Hepatocyte (in vitro differentiated cells): ENCODE data around the gene TP53TG5.

Experiments
- EZH2phosphoT487 ChIP-seq: fragments of 200-600 bp; sonication (generic); IDR thresholded peaks from one replicate; pipeline ENCODE4 v1.6.1; 2018; ENCODE audit warnings: antibody characterized with exemption, mild to moderate bottlenecking, low read depth, moderate library complexity; ENCODE audit not compliant: unreplicated experiment, severe bottlenecking
- TF ChIP-seq, protein P1 (sequence below): fragments of 200-600 bp; sonication (generic); IDR thresholded peaks from 2 replicates; pipeline ENCODE4 v1.5.1; 2016; ENCODE audit warnings: antibody characterized with exemption, mild to moderate bottlenecking; ENCODE audit not compliant: poor library complexity

DNA sequence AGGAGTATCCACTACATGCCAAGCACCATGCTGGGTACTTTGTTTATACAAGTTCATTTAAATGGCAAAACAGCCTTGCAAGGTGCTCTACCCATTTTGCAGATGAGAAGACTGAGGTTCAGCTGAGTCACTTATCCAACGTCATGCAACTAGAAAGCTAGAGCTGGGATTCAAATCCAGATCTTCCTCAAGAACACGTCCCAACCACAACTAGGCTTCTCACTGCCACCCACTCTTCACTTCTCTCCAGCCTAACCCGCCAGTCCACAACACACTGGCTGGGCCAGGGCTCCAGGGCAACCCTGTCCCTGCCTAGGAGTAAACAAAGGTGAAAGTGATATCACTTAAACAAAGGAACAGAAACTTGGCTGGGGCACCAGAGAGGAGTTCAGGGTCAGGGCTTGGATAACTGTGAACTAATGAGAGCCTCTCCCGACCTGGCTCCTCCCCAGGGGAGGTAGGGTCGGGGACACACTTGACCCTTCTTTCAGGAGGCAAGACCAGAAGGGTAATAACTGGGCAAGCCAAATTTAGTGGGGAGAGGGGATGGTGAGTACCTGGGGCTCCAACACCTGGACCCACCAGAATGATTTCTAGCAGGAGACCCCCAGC lies 37.8 kb downstream of the TP53TG5 start:
- no peak for TF ChIP-seq EZH2phosphoT487
- TF ChIP-seq, protein P1, sequence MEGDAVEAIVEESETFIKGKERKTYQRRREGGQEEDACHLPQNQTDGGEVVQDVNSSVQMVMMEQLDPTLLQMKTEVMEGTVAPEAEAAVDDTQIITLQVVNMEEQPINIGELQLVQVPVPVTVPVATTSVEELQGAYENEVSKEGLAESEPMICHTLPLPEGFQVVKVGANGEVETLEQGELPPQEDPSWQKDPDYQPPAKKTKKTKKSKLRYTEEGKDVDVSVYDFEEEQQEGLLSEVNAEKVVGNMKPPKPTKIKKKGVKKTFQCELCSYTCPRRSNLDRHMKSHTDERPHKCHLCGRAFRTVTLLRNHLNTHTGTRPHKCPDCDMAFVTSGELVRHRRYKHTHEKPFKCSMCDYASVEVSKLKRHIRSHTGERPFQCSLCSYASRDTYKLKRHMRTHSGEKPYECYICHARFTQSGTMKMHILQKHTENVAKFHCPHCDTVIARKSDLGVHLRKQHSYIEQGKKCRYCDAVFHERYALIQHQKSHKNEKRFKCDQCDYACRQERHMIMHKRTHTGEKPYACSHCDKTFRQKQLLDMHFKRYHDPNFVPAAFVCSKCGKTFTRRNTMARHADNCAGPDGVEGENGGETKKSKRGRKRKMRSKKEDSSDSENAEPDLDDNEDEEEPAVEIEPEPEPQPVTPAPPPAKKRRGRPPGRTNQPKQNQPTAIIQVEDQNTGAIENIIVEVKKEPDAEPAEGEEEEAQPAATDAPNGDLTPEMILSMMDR: no peak
